K562 (cell line): ENCODE data around the gene TAF9B. TPM values are rescaled to one million over a fixed set of nuclear protein-coding genes. Genes with fewer than 3 reads are reported as not detected.
"Not testable (repeated sequence)": the region's sequence is repeated elsewhere in the genome, so short reads cannot be mapped to it uniquely, and the experiment has no call there.

ENCODE experiments used
- ATAC-seq: fragments of 200-7000 bp; cut with Tn5 transposase; 3 replicates; pipeline ENCODE4 v1.9.1; 2020; ENCODE audit warnings: moderate library complexity
- BruUV-seq: library from RNA; stranded (reverse); fragments of 400-500 nt; replicated peaks from 2 replicates; lab custom pipeline; 2021; lab: Mats Ljungman, UMichigan
- CTCF ChIA-PET: fragments of 300-600 bp; formaldehyde crosslinking; extraction: SDS; loops from one replicate; lab custom pipeline; 2021; ENCODE audit warnings: low intra/inter-chr PET ratio; lab: Yijun Ruan, JAX
- POLR2A ChIA-PET: fragments of 300-600, 350-650 bp; sonication (Branson Sonifier 250); formaldehyde crosslinking; extraction: SDS; loops from one replicate; lab custom pipeline; 2021; ENCODE audit warnings: antibody characterized with exemption, inconsistent platforms; lab: Yijun Ruan, JAX
- DNase-seq, 4 experiments: peaks; one replicate each; pipeline versions ENCODE4 v3.0.0 to v3.0.0-alpha.2; 2011 to 2018; ENCODE audit warnings: low spot score in 3 of 4, mixed read lengths in 3 of 4; ENCODE audit errors: extremely low read depth in 1 of 4
- FAIRE-seq: peaks from 2 replicates; lab custom pipeline; 2011; peaks lifted over from hg19 to GRCh38; lab: Jason Lieb, UNC
- H2AFZ ChIP-seq: 2 replicates; pipeline ENCODE4 v1.6.0; 2011; ENCODE audit warnings: low read depth, low read length, control low read depth, inconsistent platforms
- H3K27ac ChIP-seq: fragments of 200-600 bp; 3 replicates; pipeline ENCODE4 v1.8.0; 2011; ENCODE audit warnings: low read depth, mild to moderate bottlenecking, control low read depth, inconsistent platforms, low read length, moderate library complexity, mixed read lengths; ENCODE audit errors: extremely low read depth
- H3K27me3 ChIP-seq, 2 experiments: fragments of 300-600 bp in 1 of 2; 2 replicates in 1 of 2; 3 replicates in 1 of 2; pipeline versions ENCODE4 v1.6.0 to v1.8.0; 2011; ENCODE audit warnings: inconsistent platforms in 2 of 2, low read length in 2 of 2, mild to moderate bottlenecking in 1 of 2, mixed read lengths in 1 of 2, moderate library complexity in 1 of 2; ENCODE audit not compliant: control insufficient read depth in 2 of 2, insufficient read depth in 2 of 2
- H3K36me3 ChIP-seq: fragments of 300-600 bp; 3 replicates; pipeline ENCODE4 v1.8.0; 2011; ENCODE audit warnings: mild to moderate bottlenecking, low read length, inconsistent platforms; ENCODE audit not compliant: control insufficient read depth, insufficient read depth
- H3K4me1 ChIP-seq, 2 experiments: fragments of 200-600 bp in 1 of 2; replicated peaks in 1 of 2; 2 replicates in 1 of 2; 3 replicates in 1 of 2; pipeline versions ENCODE4 v1.5.1 to v1.8.0; 2011; ENCODE audit warnings: inconsistent platforms in 2 of 2, low read length in 2 of 2, mild to moderate bottlenecking in 1 of 2, mixed read lengths in 1 of 2, moderate library complexity in 1 of 2; ENCODE audit not compliant: control insufficient read depth in 2 of 2, insufficient read depth in 2 of 2
- H3K4me2 ChIP-seq: 2 replicates; pipeline ENCODE4 v1.6.1; 2011; ENCODE audit warnings: low read length, control low read depth, inconsistent platforms, mixed read lengths; ENCODE audit not compliant: insufficient read depth
- H3K4me3 ChIP-seq: fragments of 200-600 bp; sonication (generic), shearing (Covaris generic); 2 replicates; pipeline ENCODE4 v1.5.1; 2016; ENCODE audit warnings: control low read depth, inconsistent platforms
- H3K79me2 ChIP-seq: fragments of 200-600 bp; 3 replicates; pipeline ENCODE4 v1.8.0; 2011; ENCODE audit warnings: low read length, inconsistent platforms; ENCODE audit not compliant: control insufficient read depth, insufficient read depth
- H3K9ac ChIP-seq, 2 experiments: 2 replicates each; pipeline versions ENCODE4 v1.6.0 to v1.6.1; 2011; ENCODE audit warnings: low read depth in 2 of 2, low read length in 2 of 2, control low read depth in 1 of 2, inconsistent platforms in 1 of 2, mild to moderate bottlenecking in 1 of 2, mixed read lengths in 1 of 2; ENCODE audit not compliant: insufficient read depth in 1 of 2
- H3K9me1 ChIP-seq: one replicate; pipeline ENCODE4 v1.6.0; 2011; ENCODE audit warnings: inconsistent platforms, mild to moderate bottlenecking, low read length, moderate library complexity; ENCODE audit not compliant: control insufficient read depth, insufficient read depth
- H3K9me3 ChIP-seq: replicated peaks from 2 replicates; pipeline ENCODE4 v1.5.1; 2011; ENCODE audit warnings: low read depth, low read length, inconsistent platforms; ENCODE audit not compliant: control insufficient read depth, insufficient read depth
- H4K20me1 ChIP-seq: replicated peaks from 2 replicates; pipeline ENCODE4 v1.6.1; 2011; ENCODE audit warnings: low read length, inconsistent platforms, mixed read lengths; ENCODE audit not compliant: control insufficient read depth, insufficient read depth
- ZNF431 ChIP-seq: sonication (generic); formaldehyde crosslinking; IDR thresholded peaks from 2 replicates; pipeline ENCODE4 v1.8.0; 2022; ENCODE audit warnings: mild to moderate bottlenecking, missing genetic modification reagents
- ZNF707 ChIP-seq: fragments of 250-450 bp; sonication (Bioruptor Pico); conservative IDR thresholded peaks from 2 replicates; pipeline ENCODE4 v1.8.0; 2022; ENCODE audit warnings: inconsistent platforms, mild to moderate bottlenecking, moderate library complexity
- WGBS: fragments of 100-300 bp; shearing (Covaris generic); methylation state at CpG from one replicate; pipeline ENCODE4 v1.1.6; 2016; ENCODE audit warnings: low coverage, mixed read lengths; ENCODE audit not compliant: insufficient coverage; ENCODE audit errors: missing lambda C conversion rate; 5-methylcytosine and 5-hydroxymethylcytosine counted together
- in situ Hi-C: fragments of 300-500 bp; cut with MboI; formaldehyde crosslinking; loops from 4 replicates; pipeline ENCODE4 v1.15.0; 2018; ENCODE audit warnings: inconsistent platforms, mixed read lengths
- intact Hi-C: fragments of 100-400 bp; cut with micrococcal nuclease; formaldehyde crosslinking; loops from 2 replicates; pipeline ENCODE4 v1.14.2; 2022
- polyA plus RNA-seq, 8 experiments: library from polyadenylated mRNA; depleted of rRNA in 4 of 8; stranded (reverse) in 5 of 8; unstranded in 3 of 8; fragments of >200 nt; fragmentation: Nextera tagmentation in 2 of 8; fragmentation: Illumina TruSeq in 1 of 8; extraction: Ambion mirVana in 2 of 8; extraction: Trizol in 1 of 8; gene quantifications; 2 replicates each; pipeline versions ENCODE4 v1.2.1 to v1.2.3, GENCODE V29; 2011 to 2014; ENCODE audit warnings: inconsistent platforms in 1 of 8, missing spikeins in 1 of 8
- total RNA-seq, 7 experiments: library from RNA; depleted of rRNA in 6 of 7; stranded (reverse); fragments of >200 nt in 6 of 7; fragmentation: Illumina TruSeq in 2 of 7; extraction: Trizol in 2 of 7; gene quantifications; 2 replicates each; pipeline versions ENCODE4 v1.2.1 to v1.2.3, GENCODE V29; 2011 to 2021; ENCODE audit warnings: low replicate concordance in 1 of 7
- TF ChIP-seq, protein P1 (sequence below): fragments of 450-650 bp; IDR thresholded peaks from 2 replicates; pipeline ENCODE4 v1.6.1; 2018; ENCODE audit warnings: mild to moderate bottlenecking, low read depth; ENCODE audit not compliant: partially characterized antibody

Gene TAF9B
- total and polyA plus RNA-seq, 9 of the 15 experiments (the other 6 are each of a cell fraction or from before 2014, with no cell fraction given), result 10.9 to 42.1 (median 20.8) TPM

DNA sequence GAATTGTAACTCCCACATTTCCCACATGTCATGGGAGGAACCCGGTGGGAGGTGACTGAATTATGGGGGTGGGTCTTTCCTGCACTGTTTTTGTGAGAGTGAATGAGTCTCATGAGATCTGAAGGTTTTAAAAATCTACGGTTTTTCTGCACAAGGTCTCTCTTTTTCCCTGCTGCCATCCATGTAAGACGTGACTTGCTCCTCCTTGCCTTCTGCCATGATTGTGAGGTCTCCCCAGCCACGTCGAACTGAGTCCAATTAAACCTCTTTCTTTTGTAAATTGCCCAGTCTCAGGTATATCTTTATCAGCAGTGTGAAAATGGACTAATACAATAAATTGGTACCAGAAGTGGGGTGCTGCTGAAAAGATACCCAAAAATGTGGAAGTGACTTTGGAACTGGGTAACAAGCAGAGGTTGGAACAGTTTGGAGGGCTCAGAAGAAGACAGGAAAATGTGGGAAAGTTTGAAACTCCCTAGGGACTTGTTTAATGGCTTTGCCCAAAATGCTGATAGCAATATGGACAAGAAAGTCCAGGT, 7.6 kb upstream of the TAF9B start:
- H3K4me2 ChIP-seq, FAIRE-seq, H3K9ac ChIP-seq, H3K9me1 ChIP-seq, in situ Hi-C loops, H3K36me3 ChIP-seq, DNase-seq, H3K4me3 ChIP-seq, ATAC-seq, H3K27me3 ChIP-seq, BruUV-seq, POLR2A ChIA-PET, H3K27ac ChIP-seq, H3K4me1 ChIP-seq, intact Hi-C loops, H2AFZ ChIP-seq, H3K9me3 ChIP-seq, H3K79me2 ChIP-seq, H4K20me1 ChIP-seq, CTCF ChIA-PET: not testable (repeated sequence)
- 5% methylated on average over 5 of the region's 5 CpGs for WGBS
- TF ChIP-seq, protein P1, sequence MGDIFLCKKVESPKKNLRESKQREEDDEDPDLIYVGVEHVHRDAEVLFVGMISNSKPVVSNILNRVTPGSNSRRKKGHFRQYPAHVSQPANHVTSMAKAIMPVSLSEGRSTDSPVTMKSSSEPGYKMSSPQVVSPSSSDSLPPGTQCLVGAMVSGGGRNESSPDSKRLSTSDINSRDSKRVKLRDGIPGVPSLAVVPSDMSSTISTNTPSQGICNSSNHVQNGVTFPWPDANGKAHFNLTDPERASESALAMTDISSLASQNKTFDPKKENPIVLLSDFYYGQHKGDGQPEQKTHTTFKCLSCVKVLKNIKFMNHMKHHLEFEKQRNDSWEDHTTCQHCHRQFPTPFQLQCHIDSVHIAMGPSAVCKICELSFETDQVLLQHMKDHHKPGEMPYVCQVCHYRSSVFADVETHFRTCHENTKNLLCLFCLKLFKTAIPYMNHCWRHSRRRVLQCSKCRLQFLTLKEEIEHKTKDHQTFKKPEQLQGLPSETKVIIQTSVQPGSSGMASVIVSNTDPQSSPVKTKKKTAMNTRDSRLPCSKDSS, result peak; percentile 70
- TF ChIP-seq ZNF431, result peak; percentile 97
- TF ChIP-seq ZNF707 (CRISPR knock-in tag), result peak; percentile 94
